GM12873 (cell line): Measurements from ENCODE around the gene HOXA7.
A peak's percentile ranks its signal among the peaks of the same experiment; 100 is the strongest.

ENCODE experiments used
- TF ChIP-seq, protein P1 (sequence below): IDR thresholded peaks from 2 replicates; pipeline ENCODE4 v1.5.1; 2012; ENCODE audit warnings: low read depth, mild to moderate bottlenecking, moderate library complexity, low read length, control low read depth; ENCODE audit not compliant: insufficient read depth; ENCODE audit errors: missing control alignments

The HOXA7 gene

DNA sequence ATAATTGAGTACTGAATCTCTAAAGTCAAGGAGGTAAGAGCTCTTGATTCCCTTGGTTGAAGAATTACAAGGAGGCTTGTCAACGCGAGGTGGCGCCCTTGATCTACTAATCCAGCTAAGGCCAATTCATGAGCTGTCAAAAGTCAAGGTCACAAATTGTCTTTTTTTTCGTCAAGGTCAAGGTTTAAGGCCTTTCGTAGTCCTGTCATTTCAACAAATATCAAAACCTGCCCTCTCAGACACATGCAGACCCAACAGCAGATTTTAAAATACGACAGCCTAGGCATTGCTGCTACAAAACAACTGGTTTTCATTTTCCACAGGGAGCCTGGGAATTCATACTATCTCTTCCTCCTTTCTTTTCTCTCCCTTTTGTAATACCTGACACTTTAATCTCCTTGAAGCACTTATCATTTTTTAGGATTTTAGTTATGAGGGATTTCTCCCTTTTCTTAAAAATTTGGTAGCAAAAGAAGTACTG is 39.9 kb upstream of the HOXA7 start:
- TF ChIP-seq, protein P1, sequence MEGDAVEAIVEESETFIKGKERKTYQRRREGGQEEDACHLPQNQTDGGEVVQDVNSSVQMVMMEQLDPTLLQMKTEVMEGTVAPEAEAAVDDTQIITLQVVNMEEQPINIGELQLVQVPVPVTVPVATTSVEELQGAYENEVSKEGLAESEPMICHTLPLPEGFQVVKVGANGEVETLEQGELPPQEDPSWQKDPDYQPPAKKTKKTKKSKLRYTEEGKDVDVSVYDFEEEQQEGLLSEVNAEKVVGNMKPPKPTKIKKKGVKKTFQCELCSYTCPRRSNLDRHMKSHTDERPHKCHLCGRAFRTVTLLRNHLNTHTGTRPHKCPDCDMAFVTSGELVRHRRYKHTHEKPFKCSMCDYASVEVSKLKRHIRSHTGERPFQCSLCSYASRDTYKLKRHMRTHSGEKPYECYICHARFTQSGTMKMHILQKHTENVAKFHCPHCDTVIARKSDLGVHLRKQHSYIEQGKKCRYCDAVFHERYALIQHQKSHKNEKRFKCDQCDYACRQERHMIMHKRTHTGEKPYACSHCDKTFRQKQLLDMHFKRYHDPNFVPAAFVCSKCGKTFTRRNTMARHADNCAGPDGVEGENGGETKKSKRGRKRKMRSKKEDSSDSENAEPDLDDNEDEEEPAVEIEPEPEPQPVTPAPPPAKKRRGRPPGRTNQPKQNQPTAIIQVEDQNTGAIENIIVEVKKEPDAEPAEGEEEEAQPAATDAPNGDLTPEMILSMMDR: peak; percentile 80

DNA sequence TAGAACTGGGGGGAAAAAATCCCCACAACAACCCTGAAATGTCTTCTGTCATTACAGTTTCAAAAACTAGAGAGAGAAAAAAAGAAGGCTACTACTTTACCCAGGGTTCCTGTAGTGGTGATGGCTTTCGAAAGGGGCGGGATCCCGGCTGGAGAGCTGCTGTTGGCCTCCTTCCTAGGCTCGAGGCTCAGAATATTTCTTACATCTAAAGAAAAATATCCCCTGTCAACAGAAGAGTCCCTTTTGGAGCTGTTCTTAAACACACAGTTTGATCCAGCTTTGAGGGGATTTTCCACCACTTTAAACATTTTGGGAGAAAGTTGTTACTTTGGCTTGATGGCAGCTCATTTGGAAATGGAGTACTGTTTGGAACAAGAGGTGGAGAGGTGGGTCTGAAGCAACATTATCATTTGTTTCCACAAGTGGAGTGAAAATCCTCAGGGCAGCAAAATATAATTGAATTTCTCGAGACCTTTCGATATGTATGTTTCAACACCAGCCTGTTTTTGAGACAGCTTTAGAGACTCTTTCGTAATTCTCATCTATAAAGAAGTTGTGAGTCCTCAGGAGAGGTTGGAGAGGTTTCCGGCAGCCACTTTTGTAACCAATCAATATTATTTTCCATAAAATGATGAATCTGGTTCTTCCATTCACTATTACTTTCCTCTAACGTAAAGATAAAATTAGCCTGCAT is 38.4 kb upstream of the HOXA7 start:
- TF ChIP-seq, protein P1: no peak

DNA sequence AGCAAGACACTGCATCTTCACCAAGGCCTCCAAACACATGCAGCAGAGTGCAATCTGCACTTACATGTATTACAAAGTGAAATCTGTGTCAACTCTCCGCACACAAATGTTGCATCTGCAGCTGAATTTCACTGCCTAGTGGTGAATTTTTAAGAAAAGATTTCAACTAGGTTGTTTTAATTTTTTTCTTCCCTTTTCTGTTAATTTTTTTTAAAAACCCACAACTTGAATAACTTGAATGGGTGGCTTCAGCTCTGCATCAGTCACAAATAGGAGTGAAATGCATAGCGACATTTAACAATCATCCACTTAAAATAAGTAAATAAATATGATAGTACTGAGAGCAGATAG is 37.5 kb upstream of the HOXA7 start:
- TF ChIP-seq, protein P1: no peak

DNA sequence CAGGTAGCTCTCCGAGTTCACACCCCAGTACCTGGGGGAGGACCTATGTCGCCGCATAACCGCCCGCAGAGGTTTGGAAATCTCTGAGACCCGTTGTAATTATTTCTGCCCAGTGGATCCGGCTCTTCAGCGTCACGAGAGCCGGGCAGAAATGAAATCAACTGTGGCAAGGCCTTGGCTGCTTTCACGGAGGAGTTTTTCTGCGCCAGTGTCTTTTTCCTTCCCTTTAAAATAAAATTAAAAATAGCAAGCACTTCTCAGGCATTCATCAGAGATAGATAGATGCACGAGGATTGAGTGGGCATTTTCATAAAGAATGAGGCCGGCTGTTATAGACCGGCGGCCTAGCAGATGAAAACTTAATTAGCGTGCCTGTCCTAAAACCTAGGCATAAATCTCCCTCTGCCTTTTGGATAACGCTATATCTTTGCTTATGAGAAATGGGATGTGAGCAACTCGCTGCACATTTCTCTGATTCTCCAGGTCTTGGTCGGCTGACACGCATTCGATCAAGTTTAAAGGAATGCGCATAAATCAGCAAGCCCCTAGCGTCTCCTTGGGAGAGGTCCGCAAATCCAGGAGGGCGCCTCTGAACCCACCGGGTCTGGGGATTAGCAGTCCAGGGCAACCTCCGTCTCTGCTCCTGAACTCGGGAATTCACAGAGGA is 37.0 kb upstream of the HOXA7 start:
- TF ChIP-seq, protein P1: no peak

DNA sequence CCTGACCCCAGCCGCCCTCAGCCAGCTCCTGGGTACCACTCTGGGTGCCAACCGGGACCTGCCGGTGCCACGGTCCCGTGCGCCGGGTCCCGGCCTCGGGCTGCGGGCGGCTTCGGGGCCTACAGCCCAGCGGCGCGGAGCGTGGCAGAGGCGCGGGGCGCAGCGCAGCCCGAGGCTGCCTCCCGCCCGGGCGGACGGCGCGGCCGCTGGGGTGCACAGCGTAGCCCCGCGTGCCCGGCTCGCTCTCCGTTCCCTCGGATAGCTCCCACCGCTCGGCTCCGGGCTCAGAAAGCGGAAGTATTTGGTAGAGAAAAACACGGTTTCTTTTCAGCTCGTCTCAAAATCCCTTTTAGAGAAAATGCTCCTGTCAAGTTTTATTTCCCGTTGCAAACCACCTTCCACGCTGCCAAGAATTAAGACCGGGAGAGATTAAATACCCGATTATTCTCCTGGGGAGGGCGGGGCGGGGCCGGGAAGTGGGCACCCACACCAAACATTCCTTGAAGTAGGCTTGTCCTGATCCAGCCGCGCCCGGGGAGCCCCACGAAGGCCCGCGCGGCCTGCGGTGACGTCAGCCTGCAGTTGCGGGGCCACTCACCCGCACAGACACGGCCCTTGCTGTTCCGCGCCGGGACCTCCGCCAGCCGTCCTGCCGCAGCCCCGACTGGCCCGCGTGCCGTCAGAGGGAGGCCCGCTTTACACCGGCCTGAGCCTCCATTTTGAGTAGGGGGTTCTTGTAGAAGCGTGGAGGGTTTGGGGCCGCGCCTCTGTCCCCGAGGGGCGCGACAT is 36.3 kb upstream of the HOXA7 start:
- TF ChIP-seq, protein P1: no peak

DNA sequence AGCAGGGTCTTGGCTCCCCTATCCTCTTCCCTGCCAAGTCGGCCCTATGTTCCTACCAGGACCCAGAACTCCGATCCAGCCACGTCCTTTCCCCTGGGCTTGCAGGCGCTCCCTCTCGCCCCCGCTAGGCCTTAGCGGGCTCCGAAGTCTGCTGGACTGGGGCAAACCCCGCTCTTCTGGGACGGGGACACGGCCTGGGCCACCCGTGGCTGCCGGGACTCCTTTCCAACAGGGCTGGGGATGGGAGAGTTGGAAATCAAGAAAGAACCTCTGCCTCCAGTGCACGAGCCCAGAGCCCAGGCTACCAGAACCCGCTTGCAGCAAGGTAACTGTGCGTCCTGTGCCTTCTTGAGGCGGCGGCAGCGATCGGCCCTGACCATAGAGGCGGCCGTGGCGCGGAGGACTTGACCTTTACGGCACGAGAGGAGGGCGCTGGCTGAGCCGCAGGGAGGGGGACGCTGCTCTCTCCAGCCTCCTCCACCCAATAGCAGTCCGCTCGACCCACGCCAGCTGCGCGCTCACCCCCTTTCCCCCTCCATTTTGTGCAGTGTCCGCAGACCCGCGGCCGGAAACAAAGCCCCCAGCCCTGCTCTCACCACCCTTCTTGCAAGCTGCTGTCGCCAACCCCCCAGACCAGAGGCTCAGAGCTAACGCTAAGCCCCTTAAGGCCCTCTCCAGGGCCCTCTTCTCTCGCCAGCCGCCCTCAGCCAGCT is 35.5 kb upstream of the HOXA7 start:
- TF ChIP-seq, protein P1: no peak
